Measurements from ENCODE around the gene HNRNPA0. TPM values are rescaled to one million over a fixed set of nuclear protein-coding genes. Genes with fewer than 3 reads are reported as not detected.
A peak's percentile ranks its signal among the peaks of the same experiment; 100 is the strongest.

Gene HNRNPA0
- total and polyA plus RNA-seq, 5 donors from 2014 or later: 14.0 to 38.1 (median 15.8) TPM

DNA sequence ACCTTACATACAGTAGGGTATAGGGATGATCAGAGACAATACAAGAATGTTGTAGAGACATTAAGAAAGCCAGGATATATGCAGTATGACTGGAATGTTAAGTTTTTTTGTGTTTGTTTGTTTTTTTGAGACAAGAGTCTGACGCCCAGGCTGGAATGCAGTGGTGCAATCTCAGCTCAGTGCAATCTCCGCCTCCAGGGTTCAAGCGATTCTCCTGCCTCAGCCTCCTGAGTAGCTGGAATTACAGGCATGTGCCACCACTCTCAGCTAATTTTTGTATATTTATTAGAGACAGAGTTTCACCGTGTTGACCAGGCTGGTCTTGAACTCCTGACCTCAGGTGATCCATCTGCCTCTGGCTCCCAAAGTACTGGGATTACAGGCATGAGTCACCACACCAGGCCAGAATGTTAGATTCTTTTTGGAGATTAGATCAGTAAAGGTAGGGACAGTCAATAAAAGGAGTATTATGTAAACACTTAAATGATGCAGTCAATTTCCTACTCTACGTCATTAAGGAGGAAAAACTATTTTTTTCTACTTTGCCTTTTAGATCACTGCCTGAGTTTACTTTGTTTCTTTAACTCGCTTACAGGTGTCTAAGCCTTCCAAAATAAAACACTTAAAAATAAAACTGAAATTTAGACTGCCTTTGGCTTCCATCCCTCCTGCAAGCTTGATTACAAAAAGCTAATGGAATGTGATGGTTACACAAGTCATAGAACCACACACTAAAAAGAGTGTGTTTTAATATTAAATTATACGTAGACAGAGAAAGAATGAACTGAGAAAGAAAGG, 6.8 kb upstream of the HNRNPA0 start:
- no peak overlapping the region for H3K4me3 Mint-ChIP-seq
- H3K9me3 Mint-ChIP-seq: peaks cover 0 to 4% (median 0%) of the 10 kb centered on the region in 7 donors

GRCh38 chr5:137760294-137760693, 6.1 kb upstream of the HNRNPA0 start:
- no peaks in the 10 kb centered on the region for H3K9me3 Mint-ChIP-seq
- Histone ChIP-seq H3K27me3 (ENCODE audit: control insufficient read depth, insufficient read depth, low read length) (no peaks in the 10 kb centered on the region), H3K27ac (ENCODE audit: insufficient read depth, low read length, poor library complexity, severe bottlenecking) (no peak overlapping the region), H3K4me1 (ENCODE audit: control insufficient read depth, insufficient read depth, low read length, poor library complexity, severe bottlenecking) (no peaks in the 10 kb centered on the region), H3K9me3 (ENCODE audit: control insufficient read depth in 2 of 2, low read length in 2 of 2) (no peaks in the 10 kb centered on the region), H3K36me3 (ENCODE audit: control insufficient read depth, insufficient read depth, low read length) (no peaks in the 10 kb centered on the region), H3K4me3 (ENCODE audit: low read depth, low read length) (no peak overlapping the region)
- no peak for DNase-seq
- ATAC-seq (ENCODE audit: low read depth in 2 of 2): no peak
- H3K4me1 Mint-ChIP-seq: peaks cover 0 to 3% (median under 1%) of the 10 kb centered on the region in 4 donors
- H3K27me3 Mint-ChIP-seq: peaks cover 8% of the 10 kb centered on the region
- H3K4me3 Mint-ChIP-seq: peak overlapping the region in 1 of 4 donors; percentile 14
- no peak overlapping the region for H3K27ac Mint-ChIP-seq
- peaks cover 4% of the 10 kb centered on the region for H3K36me3 Mint-ChIP-seq

More for the DNA sequence above, 6.8 kb upstream of the HNRNPA0 start:
- Histone ChIP-seq H3K27ac (ENCODE audit: insufficient read depth, low read length, poor library complexity, severe bottlenecking) (no peak overlapping the region), H3K4me3 (ENCODE audit: low read depth, low read length) (no peak overlapping the region), H3K9me3 (ENCODE audit: control insufficient read depth in 2 of 2, low read length in 2 of 2) (no peaks in the 10 kb centered on the region), H3K4me1 (ENCODE audit: control insufficient read depth, insufficient read depth, low read length, poor library complexity, severe bottlenecking) (no peaks in the 10 kb centered on the region), H3K27me3 (ENCODE audit: control insufficient read depth, insufficient read depth, low read length) (no peaks in the 10 kb centered on the region), H3K36me3 (ENCODE audit: control insufficient read depth, insufficient read depth, low read length) (no peaks in the 10 kb centered on the region)
- no peak for ATAC-seq (ENCODE audit: low read depth in 2 of 2)
- Mint-ChIP-seq H3K27ac (no peak overlapping the region), H3K4me1 (no peaks in the 10 kb centered on the region), H3K36me3 (peaks cover 4% of the 10 kb centered on the region), H3K27me3 (peaks cover 8% of the 10 kb centered on the region)
- no peak for DNase-seq

DNA sequence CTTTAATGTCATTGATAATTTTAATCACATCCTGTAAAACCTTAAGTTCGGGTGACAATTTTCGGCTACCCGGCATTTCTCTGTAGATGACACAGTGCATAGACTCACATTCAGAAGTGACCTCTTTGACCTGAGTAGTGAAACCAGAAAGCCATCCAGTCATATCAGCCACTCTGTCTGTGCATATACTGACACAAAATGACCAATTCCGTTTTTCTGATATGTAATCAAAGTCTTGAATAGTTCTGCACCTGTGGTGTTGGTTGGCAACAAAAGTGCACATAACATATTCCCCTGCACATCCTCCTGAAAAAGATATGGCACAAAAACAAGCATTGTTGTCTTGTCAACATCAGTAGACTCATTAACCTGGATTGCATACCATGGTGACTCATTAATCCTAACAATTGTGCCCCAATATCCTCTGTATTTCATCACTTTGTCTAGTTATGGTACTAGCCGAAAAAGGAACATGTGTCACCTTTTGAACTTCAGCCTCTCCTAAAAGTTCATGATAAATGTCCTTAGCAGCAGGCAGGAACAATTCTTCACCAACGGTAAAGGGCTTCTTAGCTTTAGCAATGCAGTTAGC, 4.6 kb upstream of the HNRNPA0 start:
- Mint-ChIP-seq H3K27ac (no peak overlapping the region), H3K36me3 (peaks cover 4% of the 10 kb centered on the region), H3K9me3 (no peaks in the 10 kb centered on the region), H3K4me1 (peaks cover 0 to 10% (median 6%) of the 10 kb centered on the region in 4 donors), H3K4me3 (peak overlapping the region in 2 of 4 donors; percentile 18 to 54), H3K27me3 (peaks cover 8% of the 10 kb centered on the region)
- Histone ChIP-seq H3K27me3 (ENCODE audit: control insufficient read depth, insufficient read depth, low read length) (no peaks in the 10 kb centered on the region), H3K9me3 (ENCODE audit: control insufficient read depth in 2 of 2, low read length in 2 of 2) (no peaks in the 10 kb centered on the region), H3K27ac (ENCODE audit: insufficient read depth, low read length, poor library complexity, severe bottlenecking) (no peak overlapping the region), H3K4me1 (ENCODE audit: control insufficient read depth, insufficient read depth, low read length, poor library complexity, severe bottlenecking) (peaks cover 5% of the 10 kb centered on the region), H3K36me3 (ENCODE audit: control insufficient read depth, insufficient read depth, low read length) (no peaks in the 10 kb centered on the region), H3K4me3 (ENCODE audit: low read depth, low read length) (no peak overlapping the region)
- DNase-seq (no peak), ATAC-seq (ENCODE audit: low read depth in 2 of 2) (no peak)

- Mint-ChIP-seq H3K4me1 (peaks cover 0 to 10% (median 6%) of the 10 kb centered on the region in 4 donors), H3K27ac (no peak overlapping the region), H3K9me3 (no peaks in the 10 kb centered on the region), H3K36me3 (peaks cover 4% of the 10 kb centered on the region), H3K27me3 (peaks cover 8% of the 10 kb centered on the region), H3K4me3 (peak overlapping the region in 2 of 4 donors; percentile 18 to 54)
- Histone ChIP-seq H3K27ac (ENCODE audit: insufficient read depth, low read length, poor library complexity, severe bottlenecking) (no peak overlapping the region), H3K9me3 (ENCODE audit: control insufficient read depth in 2 of 2, low read length in 2 of 2) (no peaks in the 10 kb centered on the region), H3K27me3 (ENCODE audit: control insufficient read depth, insufficient read depth, low read length) (no peaks in the 10 kb centered on the region), H3K36me3 (ENCODE audit: control insufficient read depth, insufficient read depth, low read length) (no peaks in the 10 kb centered on the region), H3K4me3 (ENCODE audit: low read depth, low read length) (no peak overlapping the region), H3K4me1 (ENCODE audit: control insufficient read depth, insufficient read depth, low read length, poor library complexity, severe bottlenecking) (peaks cover 5% of the 10 kb centered on the region)
- ATAC-seq (ENCODE audit: low read depth in 2 of 2) (no peak), DNase-seq (no peak)
These were observed 4.0 kb upstream of the HNRNPA0 start for GRCh38 chr5:137758121-137758520.

DNA sequence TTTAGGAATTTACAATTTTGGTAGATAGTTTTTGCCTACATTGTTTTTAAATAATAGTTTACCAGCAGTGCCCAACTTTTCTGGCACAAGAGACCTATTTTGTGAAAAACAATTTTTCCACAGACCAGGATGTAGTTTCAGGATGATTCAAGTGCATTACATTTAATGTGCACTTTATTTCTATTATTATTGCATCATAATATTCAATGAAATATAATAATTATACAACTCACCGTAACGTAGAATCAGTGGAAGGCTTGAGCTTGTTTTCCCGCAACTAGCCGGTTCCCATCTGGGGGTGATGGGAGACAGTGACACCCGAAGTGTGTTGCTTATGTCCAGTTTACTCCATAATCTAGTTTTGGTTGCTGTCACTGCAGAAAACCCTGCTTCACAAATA, 3.5 kb upstream of the HNRNPA0 start:
- no peak overlapping the region for H3K27ac Mint-ChIP-seq

GRCh38 chr5:137754961-137755762, 999 bp upstream of the HNRNPA0 start:
- Histone ChIP-seq H3K27me3 (ENCODE audit: control insufficient read depth, insufficient read depth, low read length) (no peaks in the 10 kb centered on the region), H3K9me3 (ENCODE audit: control insufficient read depth in 2 of 2, low read length in 2 of 2) (no peaks in the 10 kb centered on the region), H3K4me1 (ENCODE audit: control insufficient read depth, insufficient read depth, low read length, poor library complexity, severe bottlenecking) (peaks cover 33% of the 10 kb centered on the region), H3K36me3 (ENCODE audit: control insufficient read depth, insufficient read depth, low read length) (no peaks in the 10 kb centered on the region), H3K4me3 (ENCODE audit: low read depth, low read length) (peak overlapping the region; percentile 41), H3K27ac (ENCODE audit: insufficient read depth, low read length, poor library complexity, severe bottlenecking) (peak overlapping the region; percentile 100)
- Mint-ChIP-seq H3K27ac (peak overlapping the region; percentile 100), H3K4me3 (peak overlapping the region; percentile 96 to 100 (median 98)), H3K4me1 (peaks cover 15 to 36% (median 27%) of the 10 kb centered on the region in 4 donors), H3K36me3 (peaks cover 8% of the 10 kb centered on the region), H3K9me3 (no peaks in the 10 kb centered on the region), H3K27me3 (peaks cover 8% of the 10 kb centered on the region)
- DNase-seq (no peak), ATAC-seq (ENCODE audit: low read depth in 2 of 2) (peak; percentile 14 to 21)

More for the DNA sequence above, 3.5 kb upstream of the HNRNPA0 start:
- DNase-seq (no peak), ATAC-seq (ENCODE audit: low read depth in 2 of 2) (no peak)
- Mint-ChIP-seq H3K27me3 (peaks cover 8% of the 10 kb centered on the region), H3K4me3 (peak overlapping the region in 1 of 4 donors; percentile 54), H3K4me1 (peaks cover 0 to 13% (median 6%) of the 10 kb centered on the region in 4 donors), H3K36me3 (peaks cover 4% of the 10 kb centered on the region), H3K9me3 (no peaks in the 10 kb centered on the region)
- H3K27ac ChIP-seq (ENCODE audit: insufficient read depth, low read length, poor library complexity, severe bottlenecking): no peak overlapping the region
- H3K27me3 ChIP-seq (ENCODE audit: control insufficient read depth, insufficient read depth, low read length): no peaks in the 10 kb centered on the region
- no peaks in the 10 kb centered on the region for H3K9me3 ChIP-seq (ENCODE audit: control insufficient read depth in 2 of 2, low read length in 2 of 2)
- H3K36me3 ChIP-seq (ENCODE audit: control insufficient read depth, insufficient read depth, low read length): no peaks in the 10 kb centered on the region
- peaks cover 8% of the 10 kb centered on the region for H3K4me1 ChIP-seq (ENCODE audit: control insufficient read depth, insufficient read depth, low read length, poor library complexity, severe bottlenecking)
- no peak overlapping the region for H3K4me3 ChIP-seq (ENCODE audit: low read depth, low read length)

- peak; percentile 10 to 14 for ATAC-seq (ENCODE audit: low read depth in 2 of 2)
- DNase-seq: peak in 1 of 3 donors; percentile 59
- peaks cover 6% of the 10 kb centered on the region for H3K36me3 Mint-ChIP-seq
- H3K4me3 ChIP-seq (ENCODE audit: low read depth, low read length): peak overlapping the region; percentile 87
- H3K4me1 ChIP-seq (ENCODE audit: control insufficient read depth, insufficient read depth, low read length, poor library complexity, severe bottlenecking): peaks cover 34% of the 10 kb centered on the region
- H3K4me3 Mint-ChIP-seq: peak overlapping the region; percentile 96 to 100 (median 98)
- H3K27ac Mint-ChIP-seq: peak overlapping the region; percentile 100
- H3K27ac ChIP-seq (ENCODE audit: insufficient read depth, low read length, poor library complexity, severe bottlenecking): peak overlapping the region; percentile 100
- no peaks in the 10 kb centered on the region for H3K9me3 ChIP-seq (ENCODE audit: control insufficient read depth in 2 of 2, low read length in 2 of 2)
- H3K27me3 Mint-ChIP-seq: peaks cover 5% of the 10 kb centered on the region
- H3K9me3 Mint-ChIP-seq: no peaks in the 10 kb centered on the region
- no peaks in the 10 kb centered on the region for H3K36me3 ChIP-seq (ENCODE audit: control insufficient read depth, insufficient read depth, low read length)
- H3K4me1 Mint-ChIP-seq: peaks cover 15 to 47% (median 32%) of the 10 kb centered on the region in 4 donors
- H3K27me3 ChIP-seq (ENCODE audit: control insufficient read depth, insufficient read depth, low read length): no peaks in the 10 kb centered on the region
These were observed 424 bp downstream of the HNRNPA0 start for GRCh38 chr5:137753691-137754187.
